Liver (tissue), 9 donors: ENCODE data around the gene ITIH6. TPM values are rescaled to one million over a fixed set of nuclear protein-coding genes. Genes with fewer than 3 reads are reported as not detected.

Experiments used
- DNase-seq: peaks from one replicate; pipeline ENCODE4 v3.0.0-alpha.2; 2017; ENCODE audit warnings: low spot score
- H3K27ac ChIP-seq, 2 donors: one replicate each; pipeline ENCODE4 v1.7.0; 2013; ENCODE audit warnings: inconsistent platforms in 2 of 2, low read length in 2 of 2, control low read depth in 1 of 2, low read depth in 1 of 2, mild to moderate bottlenecking in 1 of 2
- H3K27me3 ChIP-seq, 4 donors: one replicate each; pipeline versions ENCODE4 v1.6.1 to v1.7.0; 2013; ENCODE audit warnings: low read length in 3 of 4, inconsistent platforms in 1 of 4, mild to moderate bottlenecking in 1 of 4, moderate library complexity in 1 of 4; ENCODE audit not compliant: control insufficient read depth in 4 of 4, insufficient read depth in 4 of 4
- H3K36me3 ChIP-seq, 4 donors: one replicate each; pipeline versions ENCODE4 v1.6.1 to v1.7.0; 2013; ENCODE audit warnings: low read length in 3 of 4, mild to moderate bottlenecking in 3 of 4, low read depth in 1 of 4, moderate library complexity in 1 of 4; ENCODE audit not compliant: control insufficient read depth in 4 of 4, insufficient read depth in 3 of 4
- H3K4me1 ChIP-seq, 4 donors: one replicate each; pipeline versions ENCODE4 v1.6.1 to v1.7.0; 2013; ENCODE audit warnings: low read length in 3 of 4, mild to moderate bottlenecking in 3 of 4, moderate library complexity in 1 of 4; ENCODE audit not compliant: control insufficient read depth in 4 of 4, insufficient read depth in 4 of 4
- H3K4me3 ChIP-seq, 3 donors: one replicate each; pipeline versions ENCODE4 v1.6.1 to v1.7.0; 2013; ENCODE audit warnings: low read length in 3 of 3, control low read depth in 1 of 3, low read depth in 1 of 3, mild to moderate bottlenecking in 1 of 3
- H3K9ac ChIP-seq, 2 donors: one replicate each; pipeline ENCODE4 v1.7.0; 2013; ENCODE audit warnings: low read length in 2 of 2, mild to moderate bottlenecking in 2 of 2, moderate library complexity in 2 of 2, control low read depth in 1 of 2, low read depth in 1 of 2
- H3K9me3 ChIP-seq, 4 donors: one replicate each; pipeline versions ENCODE4 v1.6.1 to v1.7.0; 2013; ENCODE audit warnings: low read length in 3 of 4; ENCODE audit not compliant: control insufficient read depth in 4 of 4
- CTCF ChIP-seq: fragments of 150-350 bp; IDR thresholded peaks from 2 replicates; pipeline ENCODE4 v1.5.1; 2017; ENCODE audit warnings: improper control_type of control experiment, low read depth, low read length; ENCODE audit not compliant: missing input control
- EGR1 ChIP-seq, 2 donors: IDR thresholded peaks; 2 replicates each; pipeline ENCODE4 v1.6.1; 2016 to 2018; ENCODE audit warnings: antibody characterized with exemption in 2 of 2, low read depth in 2 of 2
- FOXA1 ChIP-seq: IDR thresholded peaks from 2 replicates; pipeline ENCODE4 v1.6.1; 2016; ENCODE audit warnings: antibody characterized with exemption
- FOXA2 ChIP-seq: IDR thresholded peaks from 2 replicates; pipeline ENCODE4 v1.6.1; 2016; ENCODE audit warnings: antibody characterized with exemption
- GABPA ChIP-seq, 2 donors: IDR thresholded peaks in 1 of 2; conservative IDR thresholded peaks in 1 of 2; 2 replicates each; pipeline ENCODE4 v1.6.1; 2016; ENCODE audit warnings: antibody characterized with exemption in 2 of 2, mild to moderate bottlenecking in 1 of 2, moderate library complexity in 1 of 2
- HNF4A ChIP-seq, 2 donors: conservative IDR thresholded peaks; 2 replicates each; pipeline ENCODE4 v1.6.1; 2016; ENCODE audit warnings: antibody characterized with exemption in 2 of 2, mild to moderate bottlenecking in 2 of 2
- HNF4G ChIP-seq: IDR thresholded peaks from 2 replicates; pipeline ENCODE4 v1.6.1; 2016; ENCODE audit warnings: antibody characterized with exemption
- JUND ChIP-seq, 2 donors: IDR thresholded peaks; 2 replicates each; pipeline ENCODE4 v1.6.1; 2016; ENCODE audit warnings: antibody characterized with exemption in 2 of 2
- RAD21 ChIP-seq, 2 donors: IDR thresholded peaks; 2 replicates each; pipeline ENCODE4 v1.6.1; 2016; ENCODE audit warnings: antibody characterized with exemption in 2 of 2, mild to moderate bottlenecking in 2 of 2
- RXRA ChIP-seq, 2 donors: IDR thresholded peaks; 2 replicates each; pipeline ENCODE4 v1.6.1; 2017 to 2018; ENCODE audit warnings: antibody characterized with exemption in 2 of 2, mild to moderate bottlenecking in 1 of 2
- SP1 ChIP-seq: IDR thresholded peaks from 2 replicates; pipeline ENCODE4 v1.6.1; 2018; ENCODE audit warnings: antibody characterized with exemption, mild to moderate bottlenecking
- TAF1 ChIP-seq: conservative IDR thresholded peaks from 2 replicates; pipeline ENCODE4 v1.6.1; 2016; ENCODE audit warnings: antibody characterized with exemption, mild to moderate bottlenecking
- YY1 ChIP-seq: IDR thresholded peaks from 2 replicates; pipeline ENCODE4 v1.6.1; 2016; ENCODE audit warnings: antibody characterized with exemption, mild to moderate bottlenecking
- WGBS: extraction: QIAGEN DNeasy Blood & Tissue Kit; methylation state at CpG from one replicate; pipeline ENCODE4 v1.1.7; 2013; 5-methylcytosine and 5-hydroxymethylcytosine counted together
- polyA plus RNA-seq, 2 donors: library from polyadenylated mRNA; stranded (reverse) in 1 of 2; unstranded in 1 of 2; fragments of 200-250 nt in 1 of 2; fragments of >200 nt in 1 of 2; fragmentation: Nextera tagmentation in 1 of 2; extraction: Ambion mirVana in 1 of 2; gene quantifications; one replicate each; pipeline versions ENCODE4 v1.2.1 to v1.2.3, GENCODE V29; 2013 to 2015
- total RNA-seq, 2 donors: library from RNA; depleted of rRNA; stranded (reverse); fragments of >200 nt; gene quantifications; one replicate each; pipeline ENCODE4 v1.2.3, GENCODE V29; 2014
- TF ChIP-seq, protein P1 (sequence below): IDR thresholded peaks from 2 replicates; pipeline ENCODE4 v1.6.1; 2016; ENCODE audit warnings: antibody characterized with exemption, mild to moderate bottlenecking
- TF ChIP-seq, protein P2 (sequence below): IDR thresholded peaks from 2 replicates; pipeline ENCODE4 v1.6.1; 2016; ENCODE audit warnings: antibody characterized with exemption
- TF ChIP-seq, protein P3 (sequence below): IDR thresholded peaks from 2 replicates; pipeline ENCODE4 v1.6.1; 2016; ENCODE audit warnings: antibody characterized with exemption
- TF ChIP-seq, protein P4 (sequence below): IDR thresholded peaks from 2 replicates; pipeline ENCODE4 v1.6.1; 2016; ENCODE audit warnings: antibody characterized with exemption
- donor health status: healthy.
- donor health status: healthy.
- donor health status: healthy.
- donor health status: healthy.
- donor health status: healthy.

Gene ITIH6
- total and polyA plus RNA-seq, 4 donors: not detected

DNA sequence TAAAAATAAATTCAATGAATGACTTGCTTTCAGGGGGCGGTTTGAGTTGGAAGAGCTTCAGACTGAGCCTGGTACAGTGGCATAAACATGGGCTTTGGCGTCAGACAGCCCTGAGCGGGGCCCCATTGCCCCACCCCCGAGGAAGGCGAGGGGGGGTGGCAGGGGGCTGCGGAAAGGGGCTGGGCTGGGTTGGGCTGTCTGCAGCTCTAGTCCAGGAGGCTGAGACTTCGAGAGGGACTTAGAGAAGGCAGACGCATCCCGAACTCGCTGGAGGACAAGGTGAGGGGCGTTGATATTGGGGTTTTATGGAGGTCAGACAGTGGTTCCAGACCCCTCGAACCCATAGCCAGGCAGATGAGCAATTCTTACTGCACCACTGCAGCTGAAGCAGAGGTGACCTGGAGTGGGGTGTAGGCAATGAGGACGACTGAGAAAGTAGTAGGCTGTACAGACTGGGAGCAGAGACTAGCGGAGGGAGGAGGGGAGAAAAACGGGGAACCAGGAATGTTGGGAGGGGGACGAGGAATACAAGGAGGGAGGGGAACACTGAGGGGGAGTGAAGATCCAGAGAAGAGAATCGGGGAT lies 9.6 kb upstream of the ITIH6 start, which contains the start of gene MAGED2:
Gene MAGED2 (plus strand): TSS at position 222 of the 585 bp plus-strand sequence. CDS start 1,587 bp downstream, outside the sequence.
- peaks cover 4 to 8% (median 7%) of the 10 kb centered on the region in 4 donors for H3K4me1 ChIP-seq
- WGBS: 10% methylated on average over 17 of the region's 17 CpGs
- no peaks in the 10 kb centered on the region for H3K9me3 ChIP-seq
- no peak for TF ChIP-seq RAD21 (IDR thresholded peaks at IDR 0.05)
- no peaks in the 10 kb centered on the region for H3K27me3 ChIP-seq
- peaks cover 0 to 14% (median 5%) of the 10 kb centered on the region in 4 donors for H3K36me3 ChIP-seq
- H3K4me3 ChIP-seq: peak within 1 kb of the TSS; percentile 59 to 82 (median 75)
- H3K9ac ChIP-seq: peak within 1 kb of the TSS; percentile 52 to 84
- peak; percentile 43 for DNase-seq
- H3K27ac ChIP-seq: peak within 1 kb of the TSS; percentile 81 to 83

DNA sequence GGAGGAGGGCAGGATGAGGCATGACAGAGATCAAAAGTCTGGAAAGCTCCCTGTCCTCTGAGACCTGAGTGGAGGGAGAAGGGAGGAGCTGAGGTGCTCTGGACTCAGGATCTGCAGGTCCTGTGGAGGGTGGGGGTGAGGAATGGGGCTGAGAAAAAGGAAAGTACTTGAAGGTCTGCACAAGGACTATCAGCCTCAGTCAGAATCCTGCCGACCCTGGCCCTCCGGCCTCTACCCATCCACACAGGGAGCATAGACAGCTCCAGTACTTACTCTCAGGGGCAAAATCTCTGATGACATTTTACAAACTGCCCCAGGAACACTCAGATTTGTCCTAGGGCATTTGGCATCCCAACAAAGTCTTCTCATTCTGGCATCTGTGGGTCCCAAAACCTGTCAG lies 991 bp upstream of the ITIH6 start:
- Histone ChIP-seq H3K36me3 (no peaks in the 10 kb centered on the region), H3K27ac (no peak overlapping the region), H3K4me1 (no peaks in the 10 kb centered on the region), H3K4me3 (no peak overlapping the region), H3K27me3 (no peaks in the 10 kb centered on the region), H3K9me3 (no peaks in the 10 kb centered on the region), H3K9ac (no peak overlapping the region)
- WGBS: 91% methylated on average over 2 of the region's 2 CpGs
- TF ChIP-seq GABPA (IDR thresholded peaks at IDR 0.05 in 1 of 2, conservative IDR thresholded peaks at IDR 0.05 in 1 of 2) (no peak), EGR1 (IDR thresholded peaks at IDR 0.05; ENCODE audit: low read depth in 2 of 2) (no peak), HNF4A (conservative IDR thresholded peaks at IDR 0.05) (no peak)
- no peak for DNase-seq

DNA sequence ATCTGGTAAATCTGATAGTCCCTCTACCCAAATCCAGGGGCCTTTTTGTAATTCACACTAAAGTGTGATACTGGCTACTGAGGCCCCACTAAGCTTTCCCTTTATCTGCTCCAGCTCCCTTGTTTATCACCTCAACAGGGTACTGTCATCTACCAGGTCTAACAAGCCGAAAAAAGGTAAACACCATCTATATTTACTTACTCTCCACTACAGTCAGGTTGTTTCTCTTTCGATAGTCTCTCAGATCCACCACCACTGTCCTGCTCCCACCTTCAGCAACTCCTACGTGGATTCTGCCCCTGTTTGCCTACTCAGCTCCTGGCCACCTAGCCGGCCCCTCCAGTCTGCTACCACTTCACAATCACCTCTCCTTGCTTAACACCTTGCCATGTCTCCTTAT lies 3.3 kb downstream of the ITIH6 start:
- H3K27ac ChIP-seq: no peak overlapping the region
- TF ChIP-seq FOXA1 (no peak), RAD21 (IDR thresholded peaks at IDR 0.05) (no peak), TAF1 (no peak), JUND (IDR thresholded peaks at IDR 0.05) (no peak), CTCF (no peak), FOXA2 (no peak), RXRA (IDR thresholded peaks at IDR 0.05) (no peak), HNF4A (conservative IDR thresholded peaks at IDR 0.05) (no peak), YY1 (no peak), EGR1 (IDR thresholded peaks at IDR 0.05; ENCODE audit: low read depth in 2 of 2) (no peak), SP1 (no peak), HNF4G (no peak), GABPA (IDR thresholded peaks at IDR 0.05 in 1 of 2, conservative IDR thresholded peaks at IDR 0.05 in 1 of 2) (no peak)
- TF ChIP-seq, protein P1, sequence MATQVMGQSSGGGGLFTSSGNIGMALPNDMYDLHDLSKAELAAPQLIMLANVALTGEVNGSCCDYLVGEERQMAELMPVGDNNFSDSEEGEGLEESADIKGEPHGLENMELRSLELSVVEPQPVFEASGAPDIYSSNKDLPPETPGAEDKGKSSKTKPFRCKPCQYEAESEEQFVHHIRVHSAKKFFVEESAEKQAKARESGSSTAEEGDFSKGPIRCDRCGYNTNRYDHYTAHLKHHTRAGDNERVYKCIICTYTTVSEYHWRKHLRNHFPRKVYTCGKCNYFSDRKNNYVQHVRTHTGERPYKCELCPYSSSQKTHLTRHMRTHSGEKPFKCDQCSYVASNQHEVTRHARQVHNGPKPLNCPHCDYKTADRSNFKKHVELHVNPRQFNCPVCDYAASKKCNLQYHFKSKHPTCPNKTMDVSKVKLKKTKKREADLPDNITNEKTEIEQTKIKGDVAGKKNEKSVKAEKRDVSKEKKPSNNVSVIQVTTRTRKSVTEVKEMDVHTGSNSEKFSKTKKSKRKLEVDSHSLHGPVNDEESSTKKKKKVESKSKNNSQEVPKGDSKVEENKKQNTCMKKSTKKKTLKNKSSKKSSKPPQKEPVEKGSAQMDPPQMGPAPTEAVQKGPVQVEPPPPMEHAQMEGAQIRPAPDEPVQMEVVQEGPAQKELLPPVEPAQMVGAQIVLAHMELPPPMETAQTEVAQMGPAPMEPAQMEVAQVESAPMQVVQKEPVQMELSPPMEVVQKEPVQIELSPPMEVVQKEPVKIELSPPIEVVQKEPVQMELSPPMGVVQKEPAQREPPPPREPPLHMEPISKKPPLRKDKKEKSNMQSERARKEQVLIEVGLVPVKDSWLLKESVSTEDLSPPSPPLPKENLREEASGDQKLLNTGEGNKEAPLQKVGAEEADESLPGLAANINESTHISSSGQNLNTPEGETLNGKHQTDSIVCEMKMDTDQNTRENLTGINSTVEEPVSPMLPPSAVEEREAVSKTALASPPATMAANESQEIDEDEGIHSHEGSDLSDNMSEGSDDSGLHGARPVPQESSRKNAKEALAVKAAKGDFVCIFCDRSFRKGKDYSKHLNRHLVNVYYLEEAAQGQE: no peak
- TF ChIP-seq, protein P2, sequence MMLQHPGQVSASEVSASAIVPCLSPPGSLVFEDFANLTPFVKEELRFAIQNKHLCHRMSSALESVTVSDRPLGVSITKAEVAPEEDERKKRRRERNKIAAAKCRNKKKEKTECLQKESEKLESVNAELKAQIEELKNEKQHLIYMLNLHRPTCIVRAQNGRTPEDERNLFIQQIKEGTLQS: no peak
- TF ChIP-seq, protein P3, sequence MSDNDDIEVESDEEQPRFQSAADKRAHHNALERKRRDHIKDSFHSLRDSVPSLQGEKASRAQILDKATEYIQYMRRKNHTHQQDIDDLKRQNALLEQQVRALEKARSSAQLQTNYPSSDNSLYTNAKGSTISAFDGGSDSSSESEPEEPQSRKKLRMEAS: no peak
- TF ChIP-seq, protein P4, sequence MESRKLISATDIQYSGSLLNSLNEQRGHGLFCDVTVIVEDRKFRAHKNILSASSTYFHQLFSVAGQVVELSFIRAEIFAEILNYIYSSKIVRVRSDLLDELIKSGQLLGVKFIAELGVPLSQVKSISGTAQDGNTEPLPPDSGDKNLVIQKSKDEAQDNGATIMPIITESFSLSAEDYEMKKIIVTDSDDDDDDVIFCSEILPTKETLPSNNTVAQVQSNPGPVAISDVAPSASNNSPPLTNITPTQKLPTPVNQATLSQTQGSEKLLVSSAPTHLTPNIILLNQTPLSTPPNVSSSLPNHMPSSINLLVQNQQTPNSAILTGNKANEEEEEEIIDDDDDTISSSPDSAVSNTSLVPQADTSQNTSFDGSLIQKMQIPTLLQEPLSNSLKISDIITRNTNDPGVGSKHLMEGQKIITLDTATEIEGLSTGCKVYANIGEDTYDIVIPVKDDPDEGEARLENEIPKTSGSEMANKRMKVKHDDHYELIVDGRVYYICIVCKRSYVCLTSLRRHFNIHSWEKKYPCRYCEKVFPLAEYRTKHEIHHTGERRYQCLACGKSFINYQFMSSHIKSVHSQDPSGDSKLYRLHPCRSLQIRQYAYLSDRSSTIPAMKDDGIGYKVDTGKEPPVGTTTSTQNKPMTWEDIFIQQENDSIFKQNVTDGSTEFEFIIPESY: no peak

More for the DNA sequence above, 3.3 kb downstream of the ITIH6 start:
- Histone ChIP-seq H3K9ac (no peak overlapping the region), H3K4me1 (no peaks in the 10 kb centered on the region), H3K27me3 (no peaks in the 10 kb centered on the region), H3K9me3 (no peaks in the 10 kb centered on the region), H3K4me3 (no peak overlapping the region), H3K36me3 (no peaks in the 10 kb centered on the region)
- WGBS: 39% methylated on average over 4 of the region's 4 CpGs
- no peak for DNase-seq
